Embryonic facial prominence (tissue), 1 donor: ENCODE data around the gene TMEM217.

Source experiments
- DNase-seq: peaks from one replicate; pipeline ENCODE4 v3.0.0-alpha.2; 2016; ENCODE audit errors: extremely low spot score

Gene TMEM217

GRCh38 chr6:37169496-37170272 lies 88.3 kb downstream of the TMEM217 start, which contains the start of gene PIM1:
Gene PIM1, plus strand, starts transcription at chr6:37170152. Its CDS starts 424 bp downstream, at chr6:37170576.
- DNase-seq = peak; percentile 97

DNA sequence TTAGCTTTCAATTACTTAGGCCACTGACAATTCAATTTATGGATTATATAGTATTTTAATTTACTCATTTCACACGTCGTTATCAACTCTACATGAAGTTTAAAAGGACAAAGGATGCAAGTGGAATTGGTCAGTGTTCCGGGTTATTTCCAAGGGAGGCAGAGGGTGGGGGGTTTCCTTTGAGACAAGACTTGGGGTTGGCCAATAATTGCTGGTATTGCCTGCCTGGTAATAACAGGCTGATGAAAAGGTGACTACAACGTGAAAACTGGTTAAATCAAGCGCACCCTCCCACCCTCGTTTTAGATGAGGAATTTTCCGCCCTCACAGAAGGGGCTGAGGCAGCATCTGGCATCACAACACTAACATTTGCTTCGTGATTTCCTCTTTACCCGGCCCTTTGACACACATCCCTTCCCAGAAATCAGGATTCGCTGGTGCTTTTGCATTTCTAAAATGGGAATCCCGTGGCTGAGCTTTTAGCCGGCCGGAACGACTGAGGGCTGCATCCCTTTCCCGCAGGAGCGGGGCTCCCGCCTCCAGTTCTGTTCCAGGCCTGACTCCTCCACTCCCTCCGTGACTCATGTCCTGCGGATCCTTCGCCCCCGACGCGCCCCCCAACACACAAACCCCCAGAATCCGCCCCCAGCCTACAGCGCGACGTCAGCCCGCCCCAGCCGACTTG lies 89.0 kb downstream of the TMEM217 start:
- DNase-seq = peak; percentile 60

DNA sequence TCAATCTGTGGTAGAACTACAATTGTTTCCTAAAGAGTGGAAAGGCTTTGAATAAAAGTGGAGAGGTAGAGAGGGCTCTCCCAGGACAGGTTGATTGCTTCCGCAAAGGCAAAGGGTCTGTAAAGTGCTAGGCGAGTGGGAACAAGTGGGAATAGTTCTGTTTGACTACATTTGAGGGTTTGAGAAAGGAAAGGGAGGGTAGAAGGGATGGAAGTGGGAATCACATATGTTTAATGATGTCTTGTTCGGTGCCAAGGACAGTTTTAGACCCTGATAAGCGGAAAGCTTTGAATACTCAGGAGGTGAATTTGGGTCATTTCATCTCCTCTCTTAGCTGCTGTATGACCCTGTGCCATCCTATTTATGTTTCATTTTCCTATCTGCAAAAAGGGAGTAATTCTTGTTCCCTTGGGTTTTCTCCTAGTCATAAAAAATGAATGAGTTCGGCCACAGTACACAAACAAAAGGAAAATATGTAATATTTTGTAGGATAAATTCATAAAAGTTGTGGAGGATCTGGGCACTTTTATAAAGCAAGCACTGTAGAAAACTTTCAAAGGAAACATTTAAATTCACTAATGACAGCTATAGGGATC lies 89.7 kb downstream of the TMEM217 start:
- no peak for DNase-seq

DNA sequence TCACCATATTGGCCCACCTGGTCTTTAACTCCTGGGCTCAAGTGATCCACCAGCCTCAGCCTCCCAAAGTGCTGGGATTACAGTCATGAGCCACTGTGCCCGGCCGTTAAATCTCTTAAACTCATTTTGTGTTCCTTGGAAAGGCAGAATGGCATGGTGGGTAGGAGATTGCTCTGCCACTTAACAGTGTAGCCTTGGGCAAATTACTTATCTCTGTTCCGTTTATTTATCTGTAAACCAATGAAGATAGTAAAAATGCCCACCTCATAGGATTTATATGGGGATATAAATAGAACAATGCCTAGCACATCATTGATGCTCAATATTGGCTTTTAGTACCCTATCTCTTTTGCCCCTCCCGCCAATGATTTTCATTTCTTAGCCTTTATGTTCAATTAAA lies 95.2 kb downstream of the TMEM217 start:
- no peak for DNase-seq
